Colonic mucosa (tissue), 4 donors: ENCODE measurements around the gene FCER2. TPM values are rescaled to one million over a fixed set of nuclear protein-coding genes. Genes with fewer than 3 reads are reported as not detected.

ENCODE experiments used
- DNase-seq: peaks from one replicate; pipeline ENCODE4 v3.0.0-alpha.2; 2020
- H3K27ac ChIP-seq: fragments of 200-600 bp; one replicate; pipeline ENCODE4 v1.8.0; 2021
- H3K27me3 ChIP-seq: fragments of 200-600 bp; one replicate; pipeline ENCODE4 v1.8.0; 2021
- H3K36me3 ChIP-seq: fragments of 200-600 bp; one replicate; pipeline ENCODE4 v1.8.0; 2021
- H3K4me1 ChIP-seq: fragments of 200-600 bp; one replicate; pipeline ENCODE4 v1.8.0; 2021; ENCODE audit warnings: mild to moderate bottlenecking
- H3K4me3 ChIP-seq: fragments of 200-600 bp; one replicate; pipeline ENCODE4 v1.8.0; 2021
- H3K9ac ChIP-seq, 2 donors: one replicate each; pipeline ENCODE4 v1.7.0; 2013; ENCODE audit warnings: control low read depth in 2 of 2, low read depth in 2 of 2, low read length in 2 of 2
- H3K9me3 ChIP-seq: fragments of 200-600 bp; one replicate; pipeline ENCODE4 v1.8.0; 2021
- CTCF ChIP-seq: fragments of 200-600 bp; IDR thresholded peaks from one replicate; pipeline ENCODE4 v1.8.0; 2022; ENCODE audit warnings: antibody characterized with exemption, mild to moderate bottlenecking
- intact Hi-C: fragments of 100-400 bp; cut with DNase I; formaldehyde crosslinking; loops from one replicate; pipeline ENCODE4 v1.14.1; 2022
- total RNA-seq, 2 donors: library from RNA; stranded (reverse); fragmentation: NEBNext Ultra II Directional in 1 of 2; extraction: Animal tissue kit (Norgen Biotek cat#: 25700) in 1 of 2; gene quantifications; one replicate each; pipeline ENCODE4 v1.2.1, GENCODE V29; 2021
- donor health status: healthy.
- donor health status: DM: no; HTN: no; CAD: no.
- donor health status: DM: no; HTN: no; CAD: no.

FCER2 gene
- total RNA-seq, 2 donors from 2014 or later = 0.35 to 1.3 TPM

GRCh38 chr19:7677669-7678311, 24.1 kb downstream of the FCER2 start:
- Histone ChIP-seq H3K36me3 (no peaks in the 10 kb centered on the region), H3K27me3 (no peaks in the 10 kb centered on the region), H3K9me3 (no peaks in the 10 kb centered on the region), H3K4me3 (no peak overlapping the region), H3K27ac (no peak overlapping the region), H3K9ac (no peak overlapping the region), H3K4me1 (no peaks in the 10 kb centered on the region)
- DNase-seq = no peak
- intact Hi-C loops = loop anchor here (10.0 kb wide), 1 partner anchor 323 kb away; no protein-coding TSS in a partner anchor
- TF ChIP-seq CTCF = no peak

GRCh38 chr19:7676854-7677253, 25.1 kb downstream of the FCER2 start, which contains the start of gene MCEMP1:
Gene MCEMP1 (plus strand): TSS chr19:7677090. CDS start chr19:7677121, 31 bp downstream.
- Histone ChIP-seq H3K9ac (no peak within 1 kb of the TSS), H3K4me1 (no peaks in the 10 kb centered on the region), H3K4me3 (no peak within 1 kb of the TSS), H3K9me3 (no peaks in the 10 kb centered on the region), H3K36me3 (no peaks in the 10 kb centered on the region), H3K27ac (no peak within 1 kb of the TSS), H3K27me3 (no peaks in the 10 kb centered on the region)
- no peak for DNase-seq
- no peak for TF ChIP-seq CTCF
- intact Hi-C loops = loop anchor here (10.0 kb wide), 1 partner anchor 322 kb away; no protein-coding TSS in a partner anchor

- Histone ChIP-seq H3K27ac (no peak overlapping the region), H3K4me3 (no peak overlapping the region), H3K4me1 (no peaks in the 10 kb centered on the region), H3K27me3 (no peaks in the 10 kb centered on the region), H3K9me3 (no peaks in the 10 kb centered on the region), H3K36me3 (no peaks in the 10 kb centered on the region), H3K9ac (no peak overlapping the region)
- no peak for TF ChIP-seq CTCF
- no peak for DNase-seq
- intact Hi-C loops = loop anchor here (10.0 kb wide), 1 partner anchor 322 kb away; no protein-coding TSS in a partner anchor
Measured at GRCh38 chr19:7676376-7676775, 25.6 kb downstream of the FCER2 start.

GRCh38 chr19:7674010-7675005, 27.6 kb downstream of the FCER2 start:
- Histone ChIP-seq H3K4me3 (no peak overlapping the region), H3K9me3 (no peaks in the 10 kb centered on the region), H3K9ac (peak overlapping the region in 1 of 2 donors; percentile 12), H3K4me1 (no peaks in the 10 kb centered on the region), H3K27me3 (peaks cover 3% of the 10 kb centered on the region), H3K36me3 (no peaks in the 10 kb centered on the region), H3K27ac (no peak overlapping the region)
- intact Hi-C loops = loop anchor here (10.0 kb wide), 1 partner anchor 320 kb away; no protein-coding TSS in a partner anchor
- no peak for TF ChIP-seq CTCF
- peak; percentile 86 for DNase-seq

- H3K4me3 ChIP-seq = no peak overlapping the region
- H3K27me3 ChIP-seq = peaks cover 3% of the 10 kb centered on the region
- no peaks in the 10 kb centered on the region for H3K9me3 ChIP-seq
- DNase-seq = no peak
- no peak overlapping the region for H3K27ac ChIP-seq
- no peaks in the 10 kb centered on the region for H3K36me3 ChIP-seq
- H3K4me1 ChIP-seq = no peaks in the 10 kb centered on the region
- intact Hi-C loops = loop anchor here (10.0 kb wide), 1 partner anchor 318 kb away; no protein-coding TSS in a partner anchor
- no peak overlapping the region for H3K9ac ChIP-seq
- no peak for TF ChIP-seq CTCF
Measured at GRCh38 chr19:7672522-7672921, 29.4 kb downstream of the FCER2 start.
